HG03342 (cell line): Measurements from ENCODE around the gene ARMS2.

Experiments
- ATAC-seq: cut with Tn5 transposase; IDR thresholded peaks from one replicate; pipeline ENCODE4 v1.9.1; 2021; ENCODE audit warnings: mild to moderate bottlenecking, moderate library complexity; ENCODE audit not compliant: unreplicated experiment

Gene ARMS2

GRCh38 chr10:122450353-122450990, 4.0 kb upstream of the ARMS2 start:
- no peak for ATAC-seq

- ATAC-seq, result no peak
Measured at GRCh38 chr10:122454071-122454470, 382 bp upstream of the ARMS2 start.

- ATAC-seq, result no peak
Measured at GRCh38 chr10:122455376-122456079, 1.1 kb downstream of the ARMS2 start.

- no peak for ATAC-seq
Measured at GRCh38 chr10:122457934-122458333, 3.5 kb downstream of the ARMS2 start.

- no peak for ATAC-seq
Measured at GRCh38 chr10:122458693-122459092, 4.2 kb downstream of the ARMS2 start.

- no peak for ATAC-seq
Measured at GRCh38 chr10:122459561-122460273, 5.3 kb downstream of the ARMS2 start.

- no peak for ATAC-seq
Measured at GRCh38 chr10:122460891-122461293, 6.4 kb downstream of the ARMS2 start.

- ATAC-seq, result no peak
Measured at GRCh38 chr10:122461367-122461728, 6.9 kb downstream of the ARMS2 start, which contains the start of gene HTRA1. HTRA1 (plus strand) TSS chr10:122461553; CDS start chr10:122461653, 100 bp downstream.

GRCh38 chr10:122461729-122462532, 7.5 kb downstream of the ARMS2 start:
- ATAC-seq, result no peak

GRCh38 chr10:122462533-122463465, 8.3 kb downstream of the ARMS2 start:
- no peak for ATAC-seq

- ATAC-seq, result no peak
Measured at GRCh38 chr10:122463466-122464249, 9.2 kb downstream of the ARMS2 start.

- ATAC-seq, result no peak
Measured at GRCh38 chr10:122464250-122464510, 9.7 kb downstream of the ARMS2 start.

GRCh38 chr10:122464586-122464985, 10.1 kb downstream of the ARMS2 start:
- no peak for ATAC-seq

- ATAC-seq, result no peak
Measured at GRCh38 chr10:122465401-122466040, 11.1 kb downstream of the ARMS2 start.

GRCh38 chr10:122466951-122467381, 12.5 kb downstream of the ARMS2 start:
- no peak for ATAC-seq

GRCh38 chr10:122467701-122468100, 13.2 kb downstream of the ARMS2 start:
- no peak for ATAC-seq

GRCh38 chr10:122468307-122468925, 14.0 kb downstream of the ARMS2 start:
- no peak for ATAC-seq

GRCh38 chr10:122468926-122469781, 14.7 kb downstream of the ARMS2 start:
- no peak for ATAC-seq
